Measurements from ENCODE around the gene SSR3.
A peak's percentile ranks its signal among the peaks of the same experiment; 100 is the strongest.

SSR3 gene

GRCh38 chr3:156554842-156555687 is at the start of gene SSR3:
Gene SSR3, minus strand, starts transcription at chr3:156555117. Its CDS starts 28 bp downstream, at chr3:156555089.
- DNase-seq (ENCODE audit: low spot score): peak; percentile 99
- H3K4me3 ChIP-seq (ENCODE audit: severe bottlenecking): peak within 1 kb of the TSS; percentile 63
- no peak for TF ChIP-seq CTCF (IDR thresholded peaks at IDR 0.05; ENCODE audit: poor library complexity, severe bottlenecking)
- peak; percentile 96 for ATAC-seq (ENCODE audit: low read depth)
- peaks cover 39% of the 10 kb centered on the region for H3K36me3 ChIP-seq (ENCODE audit: low read depth)
- H3K27me3 ChIP-seq (ENCODE audit: insufficient read depth, poor library complexity, severe bottlenecking): no peaks in the 10 kb centered on the region
- peaks cover 38% of the 10 kb centered on the region for H3K4me1 ChIP-seq (ENCODE audit: insufficient read depth, poor library complexity, severe bottlenecking)
- H3K9me3 ChIP-seq (ENCODE audit: severe bottlenecking): no peaks in the 10 kb centered on the region
- H3K27ac ChIP-seq (ENCODE audit: poor library complexity, severe bottlenecking): peak within 1 kb of the TSS; percentile 93

GRCh38 chr3:156604064-156604641 is 49.2 kb upstream of the SSR3 start:
- peaks cover 17% of the 10 kb centered on the region for H3K4me1 ChIP-seq (ENCODE audit: insufficient read depth, poor library complexity, severe bottlenecking)
- no peak overlapping the region for H3K4me3 ChIP-seq (ENCODE audit: severe bottlenecking)
- H3K27ac ChIP-seq (ENCODE audit: poor library complexity, severe bottlenecking): no peak overlapping the region
- no peak for ATAC-seq (ENCODE audit: low read depth)
- TF ChIP-seq CTCF (IDR thresholded peaks at IDR 0.05; ENCODE audit: poor library complexity, severe bottlenecking): no peak
- H3K27me3 ChIP-seq (ENCODE audit: insufficient read depth, poor library complexity, severe bottlenecking): no peaks in the 10 kb centered on the region
- no peaks in the 10 kb centered on the region for H3K36me3 ChIP-seq (ENCODE audit: low read depth)
- H3K9me3 ChIP-seq (ENCODE audit: severe bottlenecking): no peaks in the 10 kb centered on the region
- DNase-seq (ENCODE audit: low spot score): no peak

DNA sequence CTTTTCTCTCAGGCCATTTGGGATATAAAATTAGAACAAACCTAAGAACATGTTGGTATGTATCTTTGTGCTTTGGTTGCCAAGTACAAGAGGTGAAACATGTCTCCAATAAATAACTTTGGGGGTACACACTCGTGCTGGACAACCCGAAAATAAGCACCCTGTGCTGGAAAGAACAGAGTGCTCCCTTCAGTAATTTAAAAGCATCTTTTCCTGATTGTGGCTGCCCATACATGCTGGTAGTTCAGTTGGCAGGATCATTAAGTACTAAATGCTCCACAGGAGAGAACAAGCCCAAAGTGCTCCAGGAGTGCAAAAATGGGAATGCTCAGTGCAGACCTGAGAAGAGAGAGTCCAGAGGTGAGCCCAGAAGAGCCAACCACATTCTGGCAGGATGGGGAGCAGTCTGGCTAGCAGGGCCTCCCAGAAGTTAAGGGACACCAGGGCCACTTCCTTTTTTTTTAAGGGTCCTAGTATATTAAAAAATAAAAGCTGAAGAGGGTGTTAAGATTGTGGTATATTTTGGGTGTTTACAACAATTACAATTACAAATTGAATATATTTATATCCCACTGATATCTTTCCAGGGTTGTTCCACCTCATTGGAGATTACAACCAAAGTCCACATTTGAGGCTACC is 48.6 kb upstream of the SSR3 start:
- no peak for ATAC-seq (ENCODE audit: low read depth)

GRCh38 chr3:156602424-156602823 is 47.5 kb upstream of the SSR3 start:
- no peaks in the 10 kb centered on the region for H3K27me3 ChIP-seq (ENCODE audit: insufficient read depth, poor library complexity, severe bottlenecking)

More for the DNA sequence above, 48.6 kb upstream of the SSR3 start:
- no peak overlapping the region for H3K27ac ChIP-seq (ENCODE audit: poor library complexity, severe bottlenecking)
- DNase-seq (ENCODE audit: low spot score): no peak
- H3K4me3 ChIP-seq (ENCODE audit: severe bottlenecking): no peak overlapping the region
- H3K9me3 ChIP-seq (ENCODE audit: severe bottlenecking): no peaks in the 10 kb centered on the region
- no peaks in the 10 kb centered on the region for H3K36me3 ChIP-seq (ENCODE audit: low read depth)
- H3K27me3 ChIP-seq (ENCODE audit: insufficient read depth, poor library complexity, severe bottlenecking): no peaks in the 10 kb centered on the region
- no peak for TF ChIP-seq CTCF (IDR thresholded peaks at IDR 0.05; ENCODE audit: poor library complexity, severe bottlenecking)
- H3K4me1 ChIP-seq (ENCODE audit: insufficient read depth, poor library complexity, severe bottlenecking): peaks cover 17% of the 10 kb centered on the region

More at GRCh38 chr3:156602424-156602823, 47.5 kb upstream of the SSR3 start:
- ATAC-seq (ENCODE audit: low read depth) (peak; percentile 62), DNase-seq (ENCODE audit: low spot score) (no peak)
- Histone ChIP-seq H3K36me3 (ENCODE audit: low read depth) (no peaks in the 10 kb centered on the region), H3K4me3 (ENCODE audit: severe bottlenecking) (no peak overlapping the region), H3K27ac (ENCODE audit: poor library complexity, severe bottlenecking) (peak overlapping the region; percentile 35), H3K9me3 (ENCODE audit: severe bottlenecking) (no peaks in the 10 kb centered on the region), H3K4me1 (ENCODE audit: insufficient read depth, poor library complexity, severe bottlenecking) (peaks cover 17% of the 10 kb centered on the region)
- TF ChIP-seq CTCF (IDR thresholded peaks at IDR 0.05; ENCODE audit: poor library complexity, severe bottlenecking): no peak

All from RWPE2 (cell line).